DMS153 (cell line): Measurements from ENCODE around the gene NUB1.

ENCODE experiments used
- DNase-seq: peaks from one replicate; lab custom pipeline; 2025; lab: John Stamatoyannopoulos, UW

Gene NUB1

DNA sequence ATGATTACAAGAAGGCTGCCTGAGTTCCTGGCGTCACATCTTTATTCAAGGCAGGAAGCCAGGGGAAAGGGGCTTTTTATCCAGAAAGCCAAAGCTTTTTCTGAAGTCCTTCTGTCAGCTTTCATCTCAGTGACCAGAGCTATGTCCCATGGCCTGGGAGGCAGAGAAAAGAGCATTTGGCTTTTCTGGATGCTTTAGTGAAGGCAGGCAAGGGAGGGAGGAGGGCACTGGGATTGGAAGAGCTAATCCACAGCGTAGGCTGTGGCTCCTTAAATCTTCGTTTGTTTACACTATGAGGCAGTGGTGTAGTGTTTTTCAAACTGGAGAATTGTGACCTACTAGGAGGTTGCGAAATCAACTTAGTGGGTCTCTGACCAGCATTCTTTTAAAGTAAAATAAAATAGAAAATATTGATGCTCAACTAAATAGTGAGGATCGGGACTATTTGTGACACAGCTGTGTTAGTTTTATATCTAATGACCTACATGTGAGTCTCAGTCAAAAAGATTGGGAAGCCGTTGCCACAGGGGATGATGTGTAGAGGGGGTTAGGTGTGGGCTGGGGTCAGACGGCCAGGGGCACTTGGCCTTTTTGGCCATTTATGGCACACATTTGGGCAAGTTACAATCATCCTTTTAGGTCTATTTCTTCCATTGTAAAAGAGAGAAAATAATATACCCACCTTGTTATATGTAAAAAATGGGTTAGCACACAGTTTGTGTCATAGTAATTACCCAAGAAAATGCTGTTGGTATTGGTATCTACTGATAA lies 84.2 kb downstream of the NUB1 start:
- DNase-seq, result no peak

DNA sequence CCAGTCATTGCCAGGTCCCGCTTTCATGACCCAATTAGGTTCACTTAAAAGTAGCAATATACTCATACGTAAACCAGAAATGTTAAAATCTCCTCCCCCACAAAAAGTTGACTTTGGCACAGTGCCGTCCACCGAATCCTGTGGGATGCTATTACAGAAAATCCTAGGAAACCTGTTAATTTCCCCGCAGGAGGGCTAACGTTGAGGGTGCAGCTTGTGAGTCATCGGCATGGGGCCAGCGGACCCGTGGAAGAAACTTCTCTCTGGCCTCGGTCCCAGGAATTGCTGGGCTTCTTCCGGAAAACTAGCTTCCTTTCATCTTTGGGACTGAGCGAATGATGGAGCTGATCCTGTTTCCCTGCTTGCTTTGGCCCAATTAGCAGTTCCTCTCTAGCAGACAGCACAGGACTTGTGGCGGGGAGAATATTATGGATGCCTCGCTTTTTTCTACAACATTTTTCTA lies 84.9 kb downstream of the NUB1 start:
- no peak for DNase-seq

DNA sequence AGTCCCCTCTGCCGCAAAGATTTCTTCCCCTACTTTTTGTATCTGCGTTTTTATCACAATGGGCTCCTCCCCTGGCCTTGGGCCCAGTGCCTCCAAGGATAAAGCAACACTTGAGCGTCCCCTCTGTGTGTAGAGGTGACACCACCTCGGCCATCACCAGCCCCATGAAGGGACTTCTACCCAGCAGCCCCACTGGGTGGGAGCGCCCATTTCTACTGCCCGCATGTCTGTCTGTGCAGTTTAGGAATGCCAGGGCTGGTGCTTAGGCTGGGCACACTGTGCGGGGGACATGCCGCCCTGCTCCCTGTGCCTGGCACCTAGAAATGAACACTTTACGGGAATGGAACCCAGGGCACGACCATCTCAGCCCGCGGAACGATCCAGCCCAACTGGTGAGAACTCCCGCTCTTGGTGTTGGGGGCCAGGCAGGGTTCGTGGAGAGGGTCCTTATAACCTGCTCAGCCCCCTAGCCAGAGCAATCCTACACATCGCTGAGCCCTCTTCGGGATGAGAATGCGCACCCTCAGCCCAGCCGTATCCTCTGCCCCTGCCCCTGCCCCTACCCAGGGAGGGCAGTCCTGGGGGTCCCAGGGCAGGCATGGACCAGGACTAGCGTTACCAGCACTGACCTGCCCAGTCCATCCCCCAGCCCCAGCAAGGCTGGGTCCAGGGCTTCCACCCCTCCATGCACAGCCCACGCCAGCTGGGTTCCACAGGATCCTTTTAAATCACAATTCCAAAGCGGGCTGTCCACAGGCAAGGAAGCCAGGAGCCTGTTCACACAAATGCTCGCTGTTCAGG lies 85.5 kb downstream of the NUB1 start:
- no peak for DNase-seq

DNA sequence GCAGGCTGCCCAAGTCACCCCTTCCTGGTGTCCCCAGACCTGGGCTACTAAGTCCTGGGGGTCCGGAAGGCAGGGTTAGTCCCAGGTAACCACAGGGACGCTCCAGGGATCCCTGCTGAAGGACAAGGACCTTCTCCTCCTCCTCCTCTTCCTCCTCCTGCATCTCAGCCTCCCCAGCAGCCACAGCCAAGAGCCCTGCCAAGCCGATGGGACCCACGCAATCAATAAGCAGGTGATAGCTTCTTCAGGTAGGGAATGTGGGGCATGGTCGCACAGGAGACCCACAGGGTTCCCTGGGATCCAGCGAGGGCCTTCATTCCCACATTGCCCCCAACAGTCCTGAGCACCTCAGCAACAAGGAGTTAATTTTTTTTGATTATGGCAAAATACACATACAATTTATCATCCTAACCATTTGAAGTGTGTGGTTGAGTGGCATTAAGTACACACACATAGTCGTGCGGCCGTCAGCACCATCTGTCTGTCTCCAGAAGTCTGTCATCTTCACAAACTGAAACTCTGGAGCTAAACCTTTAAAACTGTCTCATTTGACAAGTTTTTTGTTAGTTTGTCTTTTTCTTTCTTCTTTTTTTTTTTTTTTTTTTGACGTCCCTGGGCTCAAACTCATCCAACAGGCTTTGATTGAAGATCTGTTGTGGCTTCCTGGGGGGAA lies 86.2 kb downstream of the NUB1 start:
- DNase-seq, result no peak
